HG02852 (cell line): ENCODE results near the gene LMBRD2.

ENCODE experiments used
- ATAC-seq: cut with Tn5 transposase; IDR thresholded peaks from one replicate; pipeline ENCODE4 v1.9.1; 2021; ENCODE audit warnings: mild to moderate bottlenecking, moderate library complexity; ENCODE audit not compliant: unreplicated experiment

The LMBRD2 gene

GRCh38 chr5:36054647-36055046, 97.0 kb downstream of the LMBRD2 start:
- ATAC-seq: no peak

GRCh38 chr5:36052538-36052937, 99.1 kb downstream of the LMBRD2 start:
- ATAC-seq: no peak

- ATAC-seq: no peak
These were observed 101.7 kb downstream of the LMBRD2 start for GRCh38 chr5:36049949-36050348.
